Endothelial cell of umbilical vein (primary cell): Measurements from ENCODE around the gene BMPR1A.
"Not testable (repeated sequence)": the region's sequence is repeated elsewhere in the genome, so short reads cannot be mapped to it uniquely, and the experiment has no call there.

Experiments used
- EZH2 ChIP-seq: IDR thresholded peaks from 2 replicates; pipeline ENCODE4 v1.6.1; 2012; ENCODE audit warnings: borderline replicate concordance, low read depth, mild to moderate bottlenecking, moderate library complexity, low read length, inconsistent platforms; ENCODE audit not compliant: severe bottlenecking
- POLR2A ChIP-seq: IDR thresholded peaks from 2 replicates; pipeline ENCODE4 v1.6.1; 2012; ENCODE audit warnings: low read depth, mild to moderate bottlenecking, control low read depth, low read length
- POLR2AphosphoS5 ChIP-seq: IDR thresholded peaks from 2 replicates; pipeline ENCODE4 v1.6.1; 2012; ENCODE audit warnings: low read depth, mild to moderate bottlenecking, control low read depth, low read length, moderate library complexity; ENCODE audit not compliant: insufficient read depth
- TF ChIP-seq, protein P1 (sequence below), 2 donors: IDR thresholded peaks; 1 replicate in 1 of 2; 2 replicates in 1 of 2; pipeline ENCODE4 v1.5.1; 2011; ENCODE audit warnings: low read length in 2 of 2, mild to moderate bottlenecking in 2 of 2, moderate library complexity in 2 of 2, control low read depth in 1 of 2, inconsistent platforms in 1 of 2, low read depth in 1 of 2; ENCODE audit not compliant: insufficient read depth in 1 of 2; ENCODE audit errors: extremely low read depth in 1 of 2

- not testable (repeated sequence) for TF ChIP-seq EZH2, POLR2A, POLR2AphosphoS5
- TF ChIP-seq, protein P1, sequence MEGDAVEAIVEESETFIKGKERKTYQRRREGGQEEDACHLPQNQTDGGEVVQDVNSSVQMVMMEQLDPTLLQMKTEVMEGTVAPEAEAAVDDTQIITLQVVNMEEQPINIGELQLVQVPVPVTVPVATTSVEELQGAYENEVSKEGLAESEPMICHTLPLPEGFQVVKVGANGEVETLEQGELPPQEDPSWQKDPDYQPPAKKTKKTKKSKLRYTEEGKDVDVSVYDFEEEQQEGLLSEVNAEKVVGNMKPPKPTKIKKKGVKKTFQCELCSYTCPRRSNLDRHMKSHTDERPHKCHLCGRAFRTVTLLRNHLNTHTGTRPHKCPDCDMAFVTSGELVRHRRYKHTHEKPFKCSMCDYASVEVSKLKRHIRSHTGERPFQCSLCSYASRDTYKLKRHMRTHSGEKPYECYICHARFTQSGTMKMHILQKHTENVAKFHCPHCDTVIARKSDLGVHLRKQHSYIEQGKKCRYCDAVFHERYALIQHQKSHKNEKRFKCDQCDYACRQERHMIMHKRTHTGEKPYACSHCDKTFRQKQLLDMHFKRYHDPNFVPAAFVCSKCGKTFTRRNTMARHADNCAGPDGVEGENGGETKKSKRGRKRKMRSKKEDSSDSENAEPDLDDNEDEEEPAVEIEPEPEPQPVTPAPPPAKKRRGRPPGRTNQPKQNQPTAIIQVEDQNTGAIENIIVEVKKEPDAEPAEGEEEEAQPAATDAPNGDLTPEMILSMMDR (IDR thresholded peaks at IDR 0.05; ENCODE audit: extremely low read depth in 1 of 2, insufficient read depth in 1 of 2, low read depth in 1 of 2, low read length in 2 of 2), result not testable (repeated sequence)
Measured at GRCh38 chr10:86952697-86953096, 196.3 kb downstream of the BMPR1A start.
